Measurements from ENCODE around the gene CHERP.
"Not testable (repeated sequence)": the region's sequence is repeated elsewhere in the genome, so short reads cannot be mapped to it uniquely, and the experiment has no call there.

The CHERP gene

GRCh38 chr19:16562608-16563025 lies 20.4 kb upstream of the CHERP start:
- Histone ChIP-seq H3K9ac (no peak overlapping the region), H3K36me3 (peaks cover 86 to 100% (median 98%) of the 10 kb centered on the region in 11 experiments), H3K27ac (no peak overlapping the region), H3K4me1 (peaks cover 0 to 13% (median 11%) of the 10 kb centered on the region in 10 experiments; a peak in 17 of 20 replicates), H3K9me3 (replicated peaks in 1 of 11) (peaks cover 0 to 10% (median 5%) of the 10 kb centered on the region in 11 experiments; a peak in 5 of 22 replicates), H3K4me2 (no peak overlapping the region), H4K20me1 (peaks cover 0 to 44% (median under 1%) of the 10 kb centered on the region in 11 experiments; a peak in 8 of 22 replicates), H3K4me3 (no peak overlapping the region), H3K27me3 (no peaks in the 10 kb centered on the region)
- no peak for TF ChIP-seq Cebpa-rat (IDR thresholded peaks at IDR 0.05)

- TF ChIP-seq Cebpa-rat (IDR thresholded peaks at IDR 0.05), result no peak
Measured at GRCh38 chr19:16561382-16561781, 19.1 kb upstream of the CHERP start.

GRCh38 chr19:16559780-16560276 lies 17.6 kb upstream of the CHERP start:
- no peak for TF ChIP-seq Cebpa-rat (IDR thresholded peaks at IDR 0.05)
- Histone ChIP-seq H4K20me1 (peaks cover 0 to 54% (median 14%) of the 10 kb centered on the region in 11 experiments; a peak in 12 of 22 replicates), H3K4me3 (no peak overlapping the region), H3K9ac (no peak overlapping the region), H3K27ac (no peak overlapping the region), H3K36me3 (peaks cover 87 to 100% (median 95%) of the 10 kb centered on the region in 11 experiments), H3K9me3 (replicated peaks in 1 of 11) (no peaks in the 10 kb centered on the region), H3K4me1 (peaks cover 0 to 7% (median 2%) of the 10 kb centered on the region in 10 experiments; a peak in 7 of 20 replicates), H3K4me2 (no peak overlapping the region), H3K27me3 (no peaks in the 10 kb centered on the region)

More at GRCh38 chr19:16561382-16561781, 19.1 kb upstream of the CHERP start:
- H3K27me3 ChIP-seq, result no peaks in the 10 kb centered on the region
- H3K9me3 ChIP-seq (replicated peaks in 1 of 11), result no peaks in the 10 kb centered on the region
- H3K9ac ChIP-seq, result no peak overlapping the region
- no peak overlapping the region for H3K4me2 ChIP-seq
- H3K4me3 ChIP-seq, result no peak overlapping the region
- H3K36me3 ChIP-seq, result peaks cover 83 to 100% (median 96%) of the 10 kb centered on the region in 11 experiments
- peaks cover 0 to 9% (median 7%) of the 10 kb centered on the region in 10 experiments; a peak in 17 of 20 replicates for H3K4me1 ChIP-seq
- H4K20me1 ChIP-seq, result peaks cover 0 to 45% (median 4%) of the 10 kb centered on the region in 11 experiments; a peak in 10 of 22 replicates
- no peak overlapping the region for H3K27ac ChIP-seq

- Histone ChIP-seq H3K27ac (no peak overlapping the region), H3K36me3 (peaks cover 68 to 100% (median 90%) of the 10 kb centered on the region in 11 experiments), H3K9me3 (replicated peaks in 1 of 11) (no peaks in the 10 kb centered on the region), H3K4me3 (no peak overlapping the region), H3K27me3 (no peaks in the 10 kb centered on the region), H3K4me2 (peak overlapping the region in 3 of 11 experiments; percentile 7 to 45 (median 18); a peak in 3 of 22 replicates), H3K4me1 (peaks cover 0 to 16% (median 9%) of the 10 kb centered on the region in 10 experiments; a peak in 12 of 20 replicates), H4K20me1 (peaks cover 0 to 71% (median 16%) of the 10 kb centered on the region in 11 experiments; a peak in 15 of 22 replicates), H3K9ac (no peak overlapping the region)
- no peak for TF ChIP-seq Cebpa-rat (IDR thresholded peaks at IDR 0.05)
Measured at GRCh38 chr19:16554776-16555175, 12.5 kb upstream of the CHERP start.

GRCh38 chr19:16551902-16552301 lies 9.7 kb upstream of the CHERP start:
- Histone ChIP-seq H3K4me1 (peaks cover 0 to 45% (median 32%) of the 10 kb centered on the region in 10 experiments; a peak in 18 of 20 replicates), H4K20me1 (peaks cover 0 to 75% (median 16%) of the 10 kb centered on the region in 11 experiments; a peak in 15 of 22 replicates), H3K9ac (0 out of 22 replicates have a peak overlapping the region, but pooled peaks of 1 of the 11 experiments have one; percentile 7), H3K36me3 (peaks cover 43 to 77% (median 72%) of the 10 kb centered on the region in 11 experiments)
- not testable (repeated sequence) for H3K27me3 ChIP-seq; H3K9me3 ChIP-seq (replicated peaks in 1 of 11); H3K4me3 ChIP-seq; H3K27ac ChIP-seq; H3K4me2 ChIP-seq

GRCh38 chr19:16548956-16549355 lies 6.7 kb upstream of the CHERP start:
- Histone ChIP-seq H3K4me1 (peaks cover 16 to 56% (median 46%) of the 10 kb centered on the region in 10 experiments), H3K27me3 (no peaks in the 10 kb centered on the region), H3K9me3 (replicated peaks in 1 of 11) (no peaks in the 10 kb centered on the region), H4K20me1 (peaks cover 0 to 46% (median 11%) of the 10 kb centered on the region in 11 experiments; a peak in 14 of 22 replicates), H3K4me3 (no peak overlapping the region), H3K9ac (peak overlapping the region in 6 of 11 experiments; percentile 1 to 37 (median 10); a peak in 4 of 22 replicates), H3K4me2 (peak overlapping the region in 3 of 11 experiments; percentile 17 to 64 (median 18); a peak in 3 of 22 replicates), H3K27ac (peak overlapping the region in 5 of 11 experiments; percentile 45 to 71 (median 62); a peak in 7 of 22 replicates), H3K36me3 (peaks cover 19 to 49% (median 43%) of the 10 kb centered on the region in 11 experiments)
- TF ChIP-seq Cebpa-rat (IDR thresholded peaks at IDR 0.05), result no peak

GRCh38 chr19:16544473-16545231 lies 2.4 kb upstream of the CHERP start:
- Histone ChIP-seq H3K4me2 (peak overlapping the region; percentile 72 to 97 (median 89)), H3K27me3 (no peaks in the 10 kb centered on the region), H3K4me3 (0 out of 20 replicates have a peak overlapping the region, but pooled peaks of 2 of the 10 experiments have one; percentile 1 to 3), H3K27ac (peak overlapping the region in 3 of 11 experiments; percentile 2 to 25 (median 18); a peak in 1 of 22 replicates), H3K36me3 (peaks cover 14 to 28% (median 17%) of the 10 kb centered on the region in 11 experiments), H3K4me1 (peaks cover 42 to 77% (median 67%) of the 10 kb centered on the region in 10 experiments), H3K9me3 (replicated peaks in 1 of 11) (no peaks in the 10 kb centered on the region), H3K9ac (peak overlapping the region in 9 of 11 experiments; percentile 11 to 96 (median 47); a peak in 12 of 22 replicates), H4K20me1 (peaks cover 20 to 35% (median 24%) of the 10 kb centered on the region in 11 experiments; a peak in 21 of 22 replicates)
- TF ChIP-seq Cebpa-rat (IDR thresholded peaks at IDR 0.05), result no peak

- Histone ChIP-seq H3K36me3 (peaks cover 19 to 33% (median 24%) of the 10 kb centered on the region in 11 experiments), H3K4me3 (peak overlapping the region; percentile 78 to 100 (median 91); a peak in 18 of 20 replicates), H3K4me2 (peak overlapping the region; percentile 72 to 97 (median 89)), H4K20me1 (peaks cover 24 to 44% (median 33%) of the 10 kb centered on the region in 11 experiments; a peak in 20 of 22 replicates), H3K4me1 (peaks cover 46 to 76% (median 65%) of the 10 kb centered on the region in 10 experiments), H3K9ac (peak overlapping the region; percentile 87 to 97 (median 94)), H3K27ac (peak overlapping the region in 6 of 11 experiments; percentile 89 to 94 (median 94); a peak in 6 of 22 replicates)
- not testable (repeated sequence) for H3K9me3 ChIP-seq (replicated peaks in 1 of 11); H3K27me3 ChIP-seq
Measured at GRCh38 chr19:16543734-16544133, 1.5 kb upstream of the CHERP start.
